Activated naive CD8-positive, alpha-beta T cell treated with anti-CD3 and anti-CD28 coated beads, Interleukin-2, amount 50 U/mL, for 24 hours (primary cell): ENCODE data around the gene DHRS3.

ENCODE experiments used
- ATAC-seq: fragments of 150-1000 bp; cut with Tn5 transposase; one replicate; pipeline ENCODE4 v1.10.0; 2021
- DNase-seq: peaks from one replicate; pipeline ENCODE4 v3.0.0; 2021
- H3K27ac Mint-ChIP-seq: one replicate; pipeline ENCODE4 v1.8.0; 2021; ENCODE audit warnings: mild to moderate bottlenecking, mixed read lengths
- H3K27me3 Mint-ChIP-seq: one replicate; pipeline ENCODE4 v1.8.0; 2021; ENCODE audit warnings: mixed read lengths
- H3K36me3 Mint-ChIP-seq: one replicate; pipeline ENCODE4 v1.8.0; 2021; ENCODE audit warnings: low read depth, mixed read lengths
- H3K4me1 Mint-ChIP-seq: one replicate; pipeline ENCODE4 v1.8.0; 2021; ENCODE audit warnings: mixed read lengths
- H3K4me3 Mint-ChIP-seq: one replicate; pipeline ENCODE4 v1.8.0; 2021; ENCODE audit warnings: mild to moderate bottlenecking, moderate library complexity, mixed read lengths
- H3K9me3 Mint-ChIP-seq: one replicate; pipeline ENCODE4 v1.8.0; 2021; ENCODE audit warnings: mixed read lengths

Gene DHRS3

GRCh38 chr1:12602659-12603024, 15.4 kb downstream of the DHRS3 start:
- Mint-ChIP-seq H3K27ac (no peak overlapping the region), H3K36me3 (peaks cover 49% of the 10 kb centered on the region), H3K4me3 (no peak overlapping the region), H3K27me3 (no peaks in the 10 kb centered on the region), H3K4me1 (peaks cover 69% of the 10 kb centered on the region), H3K9me3 (no peaks in the 10 kb centered on the region)
- ATAC-seq, result no peak
- DNase-seq, result no peak

GRCh38 chr1:12601700-12602658, 16.0 kb downstream of the DHRS3 start:
- peaks cover 75% of the 10 kb centered on the region for H3K4me1 Mint-ChIP-seq
- H3K9me3 Mint-ChIP-seq, result no peaks in the 10 kb centered on the region
- peak overlapping the region; percentile 27 for H3K27ac Mint-ChIP-seq
- H3K36me3 Mint-ChIP-seq, result peaks cover 44% of the 10 kb centered on the region
- ATAC-seq (no peak), DNase-seq (no peak)
- H3K27me3 Mint-ChIP-seq, result no peaks in the 10 kb centered on the region
- H3K4me3 Mint-ChIP-seq, result no peak overlapping the region

- ATAC-seq, result no peak
- Mint-ChIP-seq H3K27ac (no peak overlapping the region), H3K36me3 (peaks cover 41% of the 10 kb centered on the region), H3K9me3 (no peaks in the 10 kb centered on the region), H3K27me3 (no peaks in the 10 kb centered on the region), H3K4me1 (peaks cover 83% of the 10 kb centered on the region), H3K4me3 (no peak overlapping the region)
- DNase-seq, result peak; percentile 54
These were observed 17.0 kb downstream of the DHRS3 start for GRCh38 chr1:12600880-12601633.

- H3K4me3 Mint-ChIP-seq, result no peak overlapping the region
- no peaks in the 10 kb centered on the region for H3K27me3 Mint-ChIP-seq
- H3K27ac Mint-ChIP-seq, result no peak overlapping the region
- no peaks in the 10 kb centered on the region for H3K9me3 Mint-ChIP-seq
- DNase-seq, result no peak
- H3K4me1 Mint-ChIP-seq, result peaks cover 79% of the 10 kb centered on the region
- no peak for ATAC-seq
- H3K36me3 Mint-ChIP-seq, result peaks cover 36% of the 10 kb centered on the region
These were observed 17.7 kb downstream of the DHRS3 start for GRCh38 chr1:12600335-12600734.

GRCh38 chr1:12599657-12600056, 18.4 kb downstream of the DHRS3 start:
- H3K9me3 Mint-ChIP-seq, result no peaks in the 10 kb centered on the region
- peaks cover 77% of the 10 kb centered on the region for H3K4me1 Mint-ChIP-seq
- ATAC-seq (no peak), DNase-seq (no peak)
- no peak overlapping the region for H3K4me3 Mint-ChIP-seq
- H3K36me3 Mint-ChIP-seq, result peaks cover 37% of the 10 kb centered on the region
- H3K27ac Mint-ChIP-seq, result peak overlapping the region; percentile 30
- no peaks in the 10 kb centered on the region for H3K27me3 Mint-ChIP-seq

GRCh38 chr1:12598974-12599373, 19.0 kb downstream of the DHRS3 start:
- no peak overlapping the region for H3K27ac Mint-ChIP-seq
- peaks cover 34% of the 10 kb centered on the region for H3K36me3 Mint-ChIP-seq
- H3K27me3 Mint-ChIP-seq, result no peaks in the 10 kb centered on the region
- DNase-seq, result no peak
- no peak overlapping the region for H3K4me3 Mint-ChIP-seq
- H3K9me3 Mint-ChIP-seq, result no peaks in the 10 kb centered on the region
- H3K4me1 Mint-ChIP-seq, result peaks cover 77% of the 10 kb centered on the region
- no peak for ATAC-seq

- peaks cover 35% of the 10 kb centered on the region for H3K36me3 Mint-ChIP-seq
- H3K27ac Mint-ChIP-seq, result no peak overlapping the region
- no peak overlapping the region for H3K4me3 Mint-ChIP-seq
- DNase-seq, result no peak
- H3K27me3 Mint-ChIP-seq, result no peaks in the 10 kb centered on the region
- H3K9me3 Mint-ChIP-seq, result no peaks in the 10 kb centered on the region
- ATAC-seq, result no peak
- peaks cover 74% of the 10 kb centered on the region for H3K4me1 Mint-ChIP-seq
These were observed 20.2 kb downstream of the DHRS3 start for GRCh38 chr1:12597792-12598191.

- Mint-ChIP-seq H3K9me3 (no peaks in the 10 kb centered on the region), H3K36me3 (peaks cover 43% of the 10 kb centered on the region), H3K4me1 (peaks cover 63% of the 10 kb centered on the region), H3K4me3 (peak overlapping the region; percentile 63), H3K27me3 (no peaks in the 10 kb centered on the region), H3K27ac (no peak overlapping the region)
- peak; percentile 29 for DNase-seq
- peak; percentile 55 for ATAC-seq
These were observed 21.8 kb downstream of the DHRS3 start for GRCh38 chr1:12596007-12596821.

- Mint-ChIP-seq H3K9me3 (no peaks in the 10 kb centered on the region), H3K4me1 (peaks cover 60% of the 10 kb centered on the region), H3K4me3 (peak overlapping the region; percentile 46), H3K36me3 (peaks cover 43% of the 10 kb centered on the region), H3K27me3 (no peaks in the 10 kb centered on the region), H3K27ac (no peak overlapping the region)
- peak; percentile 42 for DNase-seq
- no peak for ATAC-seq
These were observed 22.3 kb downstream of the DHRS3 start for GRCh38 chr1:12595757-12596006.

GRCh38 chr1:12594966-12595756, 22.8 kb downstream of the DHRS3 start:
- peak overlapping the region; percentile 74 for H3K4me3 Mint-ChIP-seq
- no peaks in the 10 kb centered on the region for H3K9me3 Mint-ChIP-seq
- peak overlapping the region; percentile 84 for H3K27ac Mint-ChIP-seq
- H3K4me1 Mint-ChIP-seq, result peaks cover 57% of the 10 kb centered on the region
- peaks cover 38% of the 10 kb centered on the region for H3K36me3 Mint-ChIP-seq
- ATAC-seq (peak; percentile 52), DNase-seq (peak; percentile 50)
- H3K27me3 Mint-ChIP-seq, result no peaks in the 10 kb centered on the region

GRCh38 chr1:12594490-12594889, 23.5 kb downstream of the DHRS3 start:
- Mint-ChIP-seq H3K27ac (peak overlapping the region; percentile 84), H3K27me3 (no peaks in the 10 kb centered on the region), H3K4me1 (peaks cover 51% of the 10 kb centered on the region), H3K36me3 (peaks cover 33% of the 10 kb centered on the region), H3K4me3 (peak overlapping the region; percentile 74), H3K9me3 (no peaks in the 10 kb centered on the region)
- no peak for DNase-seq
- no peak for ATAC-seq

GRCh38 chr1:12593621-12594066, 24.4 kb downstream of the DHRS3 start:
- H3K4me3 Mint-ChIP-seq, result no peak overlapping the region
- H3K4me1 Mint-ChIP-seq, result peaks cover 53% of the 10 kb centered on the region

GRCh38 chr1:12592496-12592895, 25.5 kb downstream of the DHRS3 start:
- ATAC-seq (no peak), DNase-seq (no peak)
- Mint-ChIP-seq H3K9me3 (no peaks in the 10 kb centered on the region), H3K27me3 (no peaks in the 10 kb centered on the region), H3K27ac (peak overlapping the region; percentile 4), H3K4me3 (no peak overlapping the region), H3K36me3 (peaks cover 38% of the 10 kb centered on the region), H3K4me1 (peaks cover 54% of the 10 kb centered on the region)

More at GRCh38 chr1:12593621-12594066, 24.4 kb downstream of the DHRS3 start:
- DNase-seq (no peak), ATAC-seq (no peak)
- H3K9me3 Mint-ChIP-seq, result no peaks in the 10 kb centered on the region
- peaks cover 35% of the 10 kb centered on the region for H3K36me3 Mint-ChIP-seq
- no peaks in the 10 kb centered on the region for H3K27me3 Mint-ChIP-seq
- H3K27ac Mint-ChIP-seq, result no peak overlapping the region
